Measurements from ENCODE around the gene C9. TPM values are rescaled to one million over a fixed set of nuclear protein-coding genes. Genes with fewer than 3 reads are reported as not detected.

C9 gene
- total RNA-seq, 4 donors from 2014 or later, result 0.38 to 1.3 TPM; not detected in 2

GRCh38 chr5:39236718-39237117 is 127.6 kb downstream of the C9 start:
- TF ChIP-seq, protein P1, sequence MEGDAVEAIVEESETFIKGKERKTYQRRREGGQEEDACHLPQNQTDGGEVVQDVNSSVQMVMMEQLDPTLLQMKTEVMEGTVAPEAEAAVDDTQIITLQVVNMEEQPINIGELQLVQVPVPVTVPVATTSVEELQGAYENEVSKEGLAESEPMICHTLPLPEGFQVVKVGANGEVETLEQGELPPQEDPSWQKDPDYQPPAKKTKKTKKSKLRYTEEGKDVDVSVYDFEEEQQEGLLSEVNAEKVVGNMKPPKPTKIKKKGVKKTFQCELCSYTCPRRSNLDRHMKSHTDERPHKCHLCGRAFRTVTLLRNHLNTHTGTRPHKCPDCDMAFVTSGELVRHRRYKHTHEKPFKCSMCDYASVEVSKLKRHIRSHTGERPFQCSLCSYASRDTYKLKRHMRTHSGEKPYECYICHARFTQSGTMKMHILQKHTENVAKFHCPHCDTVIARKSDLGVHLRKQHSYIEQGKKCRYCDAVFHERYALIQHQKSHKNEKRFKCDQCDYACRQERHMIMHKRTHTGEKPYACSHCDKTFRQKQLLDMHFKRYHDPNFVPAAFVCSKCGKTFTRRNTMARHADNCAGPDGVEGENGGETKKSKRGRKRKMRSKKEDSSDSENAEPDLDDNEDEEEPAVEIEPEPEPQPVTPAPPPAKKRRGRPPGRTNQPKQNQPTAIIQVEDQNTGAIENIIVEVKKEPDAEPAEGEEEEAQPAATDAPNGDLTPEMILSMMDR (IDR thresholded peaks at IDR 0.05; ENCODE audit: low read depth), result no peak

GRCh38 chr5:39235648-39236047 is 128.6 kb downstream of the C9 start:
- TF ChIP-seq, protein P1 (IDR thresholded peaks at IDR 0.05; ENCODE audit: low read depth), result no peak

Other genes with a start within 250 kb of the C9 start
- 10 to 100 TPM in 3 of 4 donors, 1 to 10 TPM in 1; 7.5 to 80.6 (median 26.7) TPM for gene FYB1, start 144.9 kb downstream of the C9 start, total RNA-seq
- gene DAB2, start 60.5 kb upstream of the C9 start, total RNA-seq, result 100 to 1,000 TPM; 107 to 293 (median 247) TPM